Loucy (cell line): Measurements from ENCODE around the gene HS3ST2.

Experiments
- H2AFZ ChIP-seq: fragments of 200-600 bp; sonication (generic); 2 replicates; pipeline ENCODE4 v1.6.0; 2016; ENCODE audit warnings: antibody characterized with exemption, mild to moderate bottlenecking, low read length, moderate library complexity
- H3F3A ChIP-seq: fragments of 200-600 bp; 2 replicates; pipeline ENCODE4 v1.6.0; 2016; ENCODE audit warnings: antibody characterized with exemption, low read depth, mild to moderate bottlenecking
- H3K27me3 ChIP-seq: fragments of 200-600 bp; sonication (generic); 2 replicates; pipeline ENCODE4 v1.6.1; 2014; ENCODE audit warnings: low read length, mild to moderate bottlenecking; ENCODE audit not compliant: insufficient read depth, poor library complexity, severe bottlenecking
- H3K36me3 ChIP-seq: fragments of 200-600 bp; sonication (generic); 2 replicates; pipeline ENCODE4 v1.6.1; 2016; ENCODE audit warnings: low read length; ENCODE audit not compliant: insufficient read depth
- H3K4me1 ChIP-seq: fragments of 200-600 bp; sonication (generic); 2 replicates; pipeline ENCODE4 v1.5.1; 2014; ENCODE audit warnings: low read length, mild to moderate bottlenecking; ENCODE audit not compliant: insufficient read depth, poor library complexity, severe bottlenecking
- H3K4me2 ChIP-seq: fragments of 200-600 bp; sonication (generic); 2 replicates; pipeline ENCODE4 v1.6.0; 2014; ENCODE audit warnings: antibody characterized with exemption, low read length, low read depth, mild to moderate bottlenecking; ENCODE audit not compliant: poor library complexity, severe bottlenecking
- H3K4me3 ChIP-seq: fragments of 200-600 bp; sonication (generic); 2 replicates; pipeline ENCODE4 v1.5.1; 2014; ENCODE audit warnings: low read length, mild to moderate bottlenecking, mixed read lengths; ENCODE audit not compliant: poor library complexity, severe bottlenecking
- H3K79me2 ChIP-seq: fragments of 200-600 bp; sonication (generic); 2 replicates; pipeline ENCODE4 v1.6.1; 2014; ENCODE audit warnings: low read length; ENCODE audit not compliant: insufficient read depth
- H3K9ac ChIP-seq: fragments of 200-600 bp; sonication (generic); 2 replicates; pipeline ENCODE4 v1.6.0; 2014; ENCODE audit warnings: mild to moderate bottlenecking, low read depth, low read length, moderate library complexity; ENCODE audit not compliant: poor library complexity, severe bottlenecking
- H3K9me2 ChIP-seq: fragments of 200-600 bp; sonication (generic); replicated peaks from 2 replicates; pipeline ENCODE4 v1.6.1; 2016; ENCODE audit warnings: low read depth, low read length, mixed read lengths
- H3K9me3 ChIP-seq: fragments of 200-600 bp; sonication (generic); 2 replicates; pipeline ENCODE4 v1.6.1; 2014; ENCODE audit warnings: mild to moderate bottlenecking, antibody characterized with exemption, low read length, low read depth; ENCODE audit not compliant: insufficient read depth
- H4K20me1 ChIP-seq: fragments of 200-600 bp; sonication (generic); 2 replicates; pipeline ENCODE4 v1.6.0; 2014; ENCODE audit warnings: antibody characterized with exemption, low read length, mild to moderate bottlenecking; ENCODE audit not compliant: insufficient read depth, poor library complexity, severe bottlenecking
- EZH2phosphoT487 ChIP-seq: fragments of 200-600 bp; IDR thresholded peaks from 2 replicates; pipeline ENCODE4 v1.6.1; 2018; ENCODE audit warnings: antibody characterized with exemption, mild to moderate bottlenecking, moderate library complexity, borderline replicate concordance
- TF ChIP-seq, protein P1 (sequence below): fragments of 200-600 bp; sonication (generic); conservative IDR thresholded peaks from 2 replicates; pipeline ENCODE4 v1.5.1; 2014; ENCODE audit warnings: mild to moderate bottlenecking, antibody characterized with exemption, low read length

The HS3ST2 gene

DNA sequence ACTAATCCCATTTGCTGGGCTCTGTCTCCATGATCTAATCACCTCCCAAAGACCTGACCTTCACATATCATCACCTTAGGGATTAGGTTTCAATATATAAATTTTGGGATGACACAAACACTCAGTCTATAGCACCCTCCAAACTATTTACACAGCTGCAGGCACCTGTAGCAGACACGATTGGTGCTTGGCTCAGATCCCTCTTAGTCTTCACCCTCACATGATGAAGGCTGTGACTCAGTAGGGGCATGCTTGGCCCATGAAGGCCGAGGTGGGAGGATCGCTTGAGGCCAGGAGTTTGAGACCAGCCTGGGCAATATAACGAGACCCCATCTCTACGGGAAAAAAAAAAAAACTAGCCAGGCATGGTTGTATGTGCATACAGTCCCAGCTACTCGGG, 73.5 kb downstream of the HS3ST2 start:
- Histone ChIP-seq H3K36me3 (no peaks in the 10 kb centered on the region), H3F3A (no peaks in the 10 kb centered on the region), H3K9me3 (no peaks in the 10 kb centered on the region), H3K9ac (no peak overlapping the region), H3K9me2 (no peaks in the 10 kb centered on the region), H3K27me3 (no peaks in the 10 kb centered on the region), H3K79me2 (no peaks in the 10 kb centered on the region), H3K4me1 (no peaks in the 10 kb centered on the region), H3K4me3 (no peak overlapping the region), H2AFZ (no peak overlapping the region), H3K4me2 (no peak overlapping the region), H4K20me1 (no peaks in the 10 kb centered on the region)
- TF ChIP-seq, protein P1, sequence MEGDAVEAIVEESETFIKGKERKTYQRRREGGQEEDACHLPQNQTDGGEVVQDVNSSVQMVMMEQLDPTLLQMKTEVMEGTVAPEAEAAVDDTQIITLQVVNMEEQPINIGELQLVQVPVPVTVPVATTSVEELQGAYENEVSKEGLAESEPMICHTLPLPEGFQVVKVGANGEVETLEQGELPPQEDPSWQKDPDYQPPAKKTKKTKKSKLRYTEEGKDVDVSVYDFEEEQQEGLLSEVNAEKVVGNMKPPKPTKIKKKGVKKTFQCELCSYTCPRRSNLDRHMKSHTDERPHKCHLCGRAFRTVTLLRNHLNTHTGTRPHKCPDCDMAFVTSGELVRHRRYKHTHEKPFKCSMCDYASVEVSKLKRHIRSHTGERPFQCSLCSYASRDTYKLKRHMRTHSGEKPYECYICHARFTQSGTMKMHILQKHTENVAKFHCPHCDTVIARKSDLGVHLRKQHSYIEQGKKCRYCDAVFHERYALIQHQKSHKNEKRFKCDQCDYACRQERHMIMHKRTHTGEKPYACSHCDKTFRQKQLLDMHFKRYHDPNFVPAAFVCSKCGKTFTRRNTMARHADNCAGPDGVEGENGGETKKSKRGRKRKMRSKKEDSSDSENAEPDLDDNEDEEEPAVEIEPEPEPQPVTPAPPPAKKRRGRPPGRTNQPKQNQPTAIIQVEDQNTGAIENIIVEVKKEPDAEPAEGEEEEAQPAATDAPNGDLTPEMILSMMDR = no peak
- no peak for TF ChIP-seq EZH2phosphoT487

DNA sequence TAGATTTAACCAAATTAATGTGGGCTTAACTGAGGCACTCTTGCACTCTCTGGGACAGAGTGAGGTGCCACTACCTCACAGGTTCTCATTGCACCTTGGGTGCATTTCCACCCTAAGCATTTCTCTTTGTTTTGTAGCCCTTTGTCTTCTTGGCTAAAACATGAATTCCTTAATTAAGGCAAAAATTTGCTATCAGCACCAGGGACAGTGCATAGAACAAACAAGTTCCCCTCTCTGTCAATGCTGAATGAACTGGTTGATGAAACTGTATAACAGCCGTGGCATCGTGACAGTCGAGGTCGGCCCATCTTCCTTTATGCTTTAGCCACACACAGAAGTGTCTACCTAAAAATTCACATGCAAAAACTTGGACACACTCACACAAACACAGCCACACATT, 74.8 kb downstream of the HS3ST2 start:
- Histone ChIP-seq H3F3A (no peaks in the 10 kb centered on the region), H2AFZ (no peak overlapping the region), H3K4me3 (no peak overlapping the region), H4K20me1 (no peaks in the 10 kb centered on the region), H3K9me2 (no peaks in the 10 kb centered on the region), H3K36me3 (no peaks in the 10 kb centered on the region), H3K79me2 (no peaks in the 10 kb centered on the region), H3K27me3 (no peaks in the 10 kb centered on the region), H3K9me3 (no peaks in the 10 kb centered on the region), H3K4me1 (no peaks in the 10 kb centered on the region), H3K9ac (no peak overlapping the region), H3K4me2 (no peak overlapping the region)
- TF ChIP-seq EZH2phosphoT487 = no peak
- TF ChIP-seq, protein P1 = no peak

DNA sequence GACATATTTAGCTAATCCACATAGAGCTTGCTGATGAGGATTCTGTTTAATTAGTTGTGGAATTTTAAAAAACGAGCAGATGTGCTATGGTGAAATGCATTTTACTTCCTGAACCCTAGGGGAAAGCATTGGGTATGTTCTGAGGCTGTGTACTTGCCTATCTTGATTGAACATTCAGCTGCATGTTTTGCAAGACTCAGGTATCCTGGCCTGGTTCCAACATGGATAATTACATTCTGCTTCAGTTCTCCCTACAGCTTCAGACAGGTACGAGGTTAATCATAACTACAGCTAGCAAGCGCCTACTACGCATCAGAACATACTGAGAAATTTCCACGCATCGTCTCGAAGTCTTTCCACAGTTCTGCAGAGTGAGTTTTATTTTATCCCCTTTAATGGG, 77.0 kb downstream of the HS3ST2 start:
- no peaks in the 10 kb centered on the region for H3F3A ChIP-seq
- H3K4me1 ChIP-seq = no peaks in the 10 kb centered on the region
- no peak overlapping the region for H3K4me3 ChIP-seq
- H3K9me3 ChIP-seq = no peaks in the 10 kb centered on the region
- H2AFZ ChIP-seq = no peak overlapping the region
- H3K4me2 ChIP-seq = no peak overlapping the region
- no peaks in the 10 kb centered on the region for H3K9me2 ChIP-seq
- no peaks in the 10 kb centered on the region for H3K36me3 ChIP-seq
- TF ChIP-seq, protein P1 = no peak
- TF ChIP-seq EZH2phosphoT487 = no peak
- H4K20me1 ChIP-seq = no peaks in the 10 kb centered on the region
- no peaks in the 10 kb centered on the region for H3K27me3 ChIP-seq
- no peaks in the 10 kb centered on the region for H3K79me2 ChIP-seq
- H3K9ac ChIP-seq = no peak overlapping the region
